K562 (cell line): Measurements from ENCODE around the gene CABP7. TPM values are rescaled to one million over a fixed set of nuclear protein-coding genes. Genes with fewer than 3 reads are reported as not detected.

Experiments
- ATAC-seq: fragments of 200-7000 bp; cut with Tn5 transposase; 3 replicates; pipeline ENCODE4 v1.9.1; 2020; ENCODE audit warnings: moderate library complexity
- BruUV-seq: library from RNA; stranded (reverse); fragments of 400-500 nt; replicated peaks from 2 replicates; lab custom pipeline; 2021; lab: Mats Ljungman, UMichigan
- CTCF ChIA-PET: fragments of 300-600 bp; formaldehyde crosslinking; extraction: SDS; loops from one replicate; lab custom pipeline; 2021; ENCODE audit warnings: low intra/inter-chr PET ratio; lab: Yijun Ruan, JAX
- POLR2A ChIA-PET: fragments of 300-600, 350-650 bp; sonication (Branson Sonifier 250); formaldehyde crosslinking; extraction: SDS; loops from one replicate; lab custom pipeline; 2021; ENCODE audit warnings: antibody characterized with exemption, inconsistent platforms; lab: Yijun Ruan, JAX
- DNase-seq, 4 experiments: peaks; one replicate each; pipeline versions ENCODE4 v3.0.0 to v3.0.0-alpha.2; 2011 to 2018; ENCODE audit warnings: low spot score in 3 of 4, mixed read lengths in 3 of 4; ENCODE audit errors: extremely low read depth in 1 of 4
- FAIRE-seq: peaks from 2 replicates; lab custom pipeline; 2011; peaks lifted over from hg19 to GRCh38; lab: Jason Lieb, UNC
- H2AFZ ChIP-seq: 2 replicates; pipeline ENCODE4 v1.6.0; 2011; ENCODE audit warnings: low read depth, low read length, control low read depth, inconsistent platforms
- H3K27ac ChIP-seq: fragments of 200-600 bp; 3 replicates; pipeline ENCODE4 v1.8.0; 2011; ENCODE audit warnings: low read depth, mild to moderate bottlenecking, control low read depth, inconsistent platforms, low read length, moderate library complexity, mixed read lengths; ENCODE audit errors: extremely low read depth
- H3K27me3 ChIP-seq, 2 experiments: fragments of 300-600 bp in 1 of 2; 2 replicates in 1 of 2; 3 replicates in 1 of 2; pipeline versions ENCODE4 v1.6.0 to v1.8.0; 2011; ENCODE audit warnings: inconsistent platforms in 2 of 2, low read length in 2 of 2, mild to moderate bottlenecking in 1 of 2, mixed read lengths in 1 of 2, moderate library complexity in 1 of 2; ENCODE audit not compliant: control insufficient read depth in 2 of 2, insufficient read depth in 2 of 2
- H3K36me3 ChIP-seq: fragments of 300-600 bp; 3 replicates; pipeline ENCODE4 v1.8.0; 2011; ENCODE audit warnings: mild to moderate bottlenecking, low read length, inconsistent platforms; ENCODE audit not compliant: control insufficient read depth, insufficient read depth
- H3K4me1 ChIP-seq, 2 experiments: fragments of 200-600 bp in 1 of 2; replicated peaks in 1 of 2; 2 replicates in 1 of 2; 3 replicates in 1 of 2; pipeline versions ENCODE4 v1.5.1 to v1.8.0; 2011; ENCODE audit warnings: inconsistent platforms in 2 of 2, low read length in 2 of 2, mild to moderate bottlenecking in 1 of 2, mixed read lengths in 1 of 2, moderate library complexity in 1 of 2; ENCODE audit not compliant: control insufficient read depth in 2 of 2, insufficient read depth in 2 of 2
- H3K4me2 ChIP-seq: 2 replicates; pipeline ENCODE4 v1.6.1; 2011; ENCODE audit warnings: low read length, control low read depth, inconsistent platforms, mixed read lengths; ENCODE audit not compliant: insufficient read depth
- H3K4me3 ChIP-seq: fragments of 200-600 bp; sonication (generic), shearing (Covaris generic); 2 replicates; pipeline ENCODE4 v1.5.1; 2016; ENCODE audit warnings: control low read depth, inconsistent platforms
- H3K79me2 ChIP-seq: fragments of 200-600 bp; 3 replicates; pipeline ENCODE4 v1.8.0; 2011; ENCODE audit warnings: low read length, inconsistent platforms; ENCODE audit not compliant: control insufficient read depth, insufficient read depth
- H3K9ac ChIP-seq, 2 experiments: 2 replicates each; pipeline versions ENCODE4 v1.6.0 to v1.6.1; 2011; ENCODE audit warnings: low read depth in 2 of 2, low read length in 2 of 2, control low read depth in 1 of 2, inconsistent platforms in 1 of 2, mild to moderate bottlenecking in 1 of 2, mixed read lengths in 1 of 2; ENCODE audit not compliant: insufficient read depth in 1 of 2
- H3K9me1 ChIP-seq: one replicate; pipeline ENCODE4 v1.6.0; 2011; ENCODE audit warnings: inconsistent platforms, mild to moderate bottlenecking, low read length, moderate library complexity; ENCODE audit not compliant: control insufficient read depth, insufficient read depth
- H3K9me3 ChIP-seq: replicated peaks from 2 replicates; pipeline ENCODE4 v1.5.1; 2011; ENCODE audit warnings: low read depth, low read length, inconsistent platforms; ENCODE audit not compliant: control insufficient read depth, insufficient read depth
- H4K20me1 ChIP-seq: replicated peaks from 2 replicates; pipeline ENCODE4 v1.6.1; 2011; ENCODE audit warnings: low read length, inconsistent platforms, mixed read lengths; ENCODE audit not compliant: control insufficient read depth, insufficient read depth
- CBX8 ChIP-seq: fragments of 200-600 bp; sonication (generic); IDR thresholded peaks from 2 replicates; pipeline ENCODE4 v1.6.1; 2012; ENCODE audit warnings: borderline replicate concordance, mixed run types, low read depth, mild to moderate bottlenecking, moderate library complexity, mixed read lengths, low read length, control low read depth, inconsistent platforms; ENCODE audit not compliant: poor library complexity, severe bottlenecking; ENCODE audit errors: extremely low read depth
- CEBPB ChIP-seq: fragments of 450-650 bp; IDR thresholded peaks from 2 replicates; pipeline ENCODE4 v1.6.1; 2016; ENCODE audit warnings: missing genetic modification characterization, missing compliant biosample characterization
- FOXP4 ChIP-seq: sonication (generic); formaldehyde crosslinking; IDR thresholded peaks from 2 replicates; pipeline ENCODE4 v1.8.0; 2022; ENCODE audit warnings: mild to moderate bottlenecking, missing genetic modification reagents, borderline replicate concordance
- HBP1 ChIP-seq: fragments of 450-650 bp; formaldehyde crosslinking; IDR thresholded peaks from 2 replicates; pipeline ENCODE4 v1.4.0; 2022; ENCODE audit warnings: missing genetic modification characterization
- HES1 ChIP-seq: fragments of 450-650 bp; IDR thresholded peaks from 2 replicates; pipeline ENCODE4 v1.6.1; 2016; ENCODE audit warnings: low read depth, mild to moderate bottlenecking, moderate library complexity
- HMBOX1 ChIP-seq: sonication (generic); IDR thresholded peaks from 2 replicates; pipeline ENCODE4 v1.6.1; 2016
- MCM3 ChIP-seq: fragments of 450-650 bp; IDR thresholded peaks from 2 replicates; pipeline ENCODE4 v1.6.1; 2016
- PHTF2 ChIP-seq: fragments of 250-450 bp; sonication (Bioruptor Pico); IDR thresholded peaks from 2 replicates; pipeline ENCODE4 v1.5.0; 2021; ENCODE audit warnings: mild to moderate bottlenecking
- RBM17 ChIP-seq: fragments of 200-400 bp; formaldehyde crosslinking; IDR thresholded peaks from 2 replicates; pipeline ENCODE4 v1.6.1; 2017; ENCODE audit warnings: low read depth, mild to moderate bottlenecking, low read length, borderline replicate concordance
- TBL1XR1 ChIP-seq, 2 experiments: IDR thresholded peaks; 2 replicates each; pipeline ENCODE4 v1.6.1; 2012; ENCODE audit warnings: improper control_type of control experiment in 2 of 2, low read length in 2 of 2, mild to moderate bottlenecking in 1 of 2
- USF2 ChIP-seq: sonication (generic); formaldehyde crosslinking; IDR thresholded peaks from 2 replicates; pipeline ENCODE4 v1.5.0; 2020; ENCODE audit warnings: missing genetic modification reagents
- ZBTB7A ChIP-seq: IDR thresholded peaks from 2 replicates; pipeline ENCODE4 v1.6.1; 2011; ENCODE audit warnings: low read depth, mild to moderate bottlenecking, low read length, moderate library complexity, borderline replicate concordance; ENCODE audit not compliant: control insufficient read depth
- ZNF280B ChIP-seq: fragments of 250-450 bp; sonication (Bioruptor Pico); IDR thresholded peaks from 2 replicates; pipeline ENCODE4 v1.5.1; 2021; ENCODE audit warnings: mild to moderate bottlenecking
- WGBS: fragments of 100-300 bp; shearing (Covaris generic); methylation state at CpG from one replicate; pipeline ENCODE4 v1.1.6; 2016; ENCODE audit warnings: low coverage, mixed read lengths; ENCODE audit not compliant: insufficient coverage; ENCODE audit errors: missing lambda C conversion rate; 5-methylcytosine and 5-hydroxymethylcytosine counted together
- in situ Hi-C: fragments of 300-500 bp; cut with MboI; formaldehyde crosslinking; loops from 4 replicates; pipeline ENCODE4 v1.15.0; 2018; ENCODE audit warnings: inconsistent platforms, mixed read lengths
- intact Hi-C: fragments of 100-400 bp; cut with micrococcal nuclease; formaldehyde crosslinking; loops from 2 replicates; pipeline ENCODE4 v1.14.2; 2022
- polyA plus RNA-seq, 8 experiments: library from polyadenylated mRNA; depleted of rRNA in 4 of 8; stranded (reverse) in 5 of 8; unstranded in 3 of 8; fragments of >200 nt; fragmentation: Nextera tagmentation in 2 of 8; fragmentation: Illumina TruSeq in 1 of 8; extraction: Ambion mirVana in 2 of 8; extraction: Trizol in 1 of 8; gene quantifications; 2 replicates each; pipeline versions ENCODE4 v1.2.1 to v1.2.3, GENCODE V29; 2011 to 2014; ENCODE audit warnings: inconsistent platforms in 1 of 8, missing spikeins in 1 of 8
- total RNA-seq, 7 experiments: library from RNA; depleted of rRNA in 6 of 7; stranded (reverse); fragments of >200 nt in 6 of 7; fragmentation: Illumina TruSeq in 2 of 7; extraction: Trizol in 2 of 7; gene quantifications; 2 replicates each; pipeline versions ENCODE4 v1.2.1 to v1.2.3, GENCODE V29; 2011 to 2021; ENCODE audit warnings: low replicate concordance in 1 of 7

CABP7 gene
- total and polyA plus RNA-seq, 9 of the 15 experiments (the other 6 are each of a cell fraction or from before 2014, with no cell fraction given): not detected

GRCh38 chr22:29738118-29738815 lies 18.5 kb downstream of the CABP7 start:
- no peak for FAIRE-seq
- WGBS: 74% methylated on average over 6 of the region's 15 CpGs
- POLR2A ChIA-PET: interaction anchor here (0.5 to 0.7 kb wide), 3 partner anchors 12 to 200 kb away, joined by 3 to 4 read pairs (median 4); no protein-coding TSS in a partner anchor
- Histone ChIP-seq H3K4me2 (no peak overlapping the region), H3K27me3 (no peaks in the 10 kb centered on the region), H3K9ac (no peak overlapping the region; a peak in 1 of 4 replicates), H3K36me3 (no peaks in the 10 kb centered on the region), H4K20me1 (no peaks in the 10 kb centered on the region), H3K4me3 (no peak overlapping the region), H3K27ac (no peak overlapping the region), H3K9me3 (no peaks in the 10 kb centered on the region), H3K4me1 (peaks cover 5 to 24% of the 10 kb centered on the region in 2 experiments; a peak in 4 of 5 replicates), H3K9me1 (no peaks in the 10 kb centered on the region), H3K79me2 (no peaks in the 10 kb centered on the region), H2AFZ (no peak overlapping the region)
- intact Hi-C loops (no loop called here), in situ Hi-C loops (no loop called here)
- TF ChIP-seq HMBOX1: no peak
- no peak for TF ChIP-seq PHTF2 (CRISPR knock-in tag)
- TF ChIP-seq TBL1XR1 (IDR thresholded peaks at IDR 0.05; ENCODE audit: low read length in 2 of 2): no peak
- no peak for TF ChIP-seq RBM17
- no peak for TF ChIP-seq HES1
- no peak for TF ChIP-seq ZBTB7A
- TF ChIP-seq USF2 (CRISPR knock-in tag): no peak
- TF ChIP-seq CEBPB (tag): no peak
- TF ChIP-seq CBX8: no peak
- TF ChIP-seq FOXP4 (CRISPR knock-in tag): no peak
- no peak for TF ChIP-seq HBP1 (CRISPR knock-in tag)
- TF ChIP-seq MCM3: no peak
- TF ChIP-seq ZNF280B (CRISPR knock-in tag): no peak
- DNase-seq: no peak
- BruUV-seq: no TSS peak
- CTCF ChIA-PET: no interaction called here
- no peak for ATAC-seq
